ENCODE results near the gene SH3TC1.

GRCh38 chr4:8152865-8153257 is 46.2 kb upstream of the SH3TC1 start:
- no peak for TF ChIP-seq CTCF (IDR thresholded peaks at IDR 0.05; ENCODE audit: insufficient read depth, low read length)
- TF ChIP-seq POLR2AphosphoS5 (IDR thresholded peaks at IDR 0.05; ENCODE audit: low read depth): no peak
- no peak for TF ChIP-seq REST (IDR thresholded peaks at IDR 0.05; ENCODE audit: insufficient replicate concordance, low read depth)
- TF ChIP-seq GABPA (IDR thresholded peaks at IDR 0.05; ENCODE audit: low read depth): no peak
- TF ChIP-seq SPI1 (IDR thresholded peaks at IDR 0.05; ENCODE audit: borderline replicate concordance, low read depth): no peak
